Fibroblast of mammary gland (primary cell): ENCODE data around the gene ZNF222.
A peak's percentile ranks its signal among the peaks of the same experiment; 100 is the strongest.

ENCODE experiments used
- DNase-seq: peaks from one replicate; pipeline ENCODE4 v3.0.0-alpha.2; 2010; ENCODE audit warnings: low read depth
- H3K4me3 ChIP-seq: 2 replicates; pipeline ENCODE4 v1.5.1; 2011; ENCODE audit warnings: low read depth, mild to moderate bottlenecking, low read length, moderate library complexity; ENCODE audit not compliant: control insufficient read depth
- CTCF ChIP-seq: conservative IDR thresholded peaks from 2 replicates; pipeline ENCODE4 v1.5.1; 2011; ENCODE audit warnings: low read depth, low read length, inconsistent platforms; ENCODE audit not compliant: control insufficient read depth, insufficient read depth

ZNF222 gene

GRCh38 chr19:44069415-44069814 lies 44.2 kb downstream of the ZNF222 start:
- no peak overlapping the region for H3K4me3 ChIP-seq
- TF ChIP-seq CTCF, result no peak
- DNase-seq, result no peak

GRCh38 chr19:44071824-44072542 lies 46.8 kb downstream of the ZNF222 start, which contains the start of gene ZNF284:
Gene ZNF284 (plus strand): TSS chr19:44072159. CDS start chr19:44076390, 4,231 bp downstream.
- peak; percentile 89 for DNase-seq
- no peak for TF ChIP-seq CTCF
- peak within 1 kb of the TSS; percentile 92 for H3K4me3 ChIP-seq

- peak; percentile 10 for TF ChIP-seq CTCF
- DNase-seq, result peak; percentile 8
- H3K4me3 ChIP-seq, result peak overlapping the region; percentile 92
Measured at GRCh38 chr19:44072543-44073401, 47.6 kb downstream of the ZNF222 start.

GRCh38 chr19:44076325-44076724 lies 51.1 kb downstream of the ZNF222 start:
- no peak overlapping the region for H3K4me3 ChIP-seq
- TF ChIP-seq CTCF, result no peak
- no peak for DNase-seq
